Hepatocyte (in vitro differentiated cells): ENCODE measurements around the gene ZNF423. TPM values are rescaled to one million over a fixed set of nuclear protein-coding genes. Genes with fewer than 3 reads are reported as not detected.

ENCODE experiments used
- DNase-seq: peaks from one replicate; pipeline ENCODE4 v3.0.0-alpha.2; 2016; ENCODE audit warnings: low spot score
- H2AFZ ChIP-seq: fragments of 200-600 bp; sonication (generic); 2 replicates; pipeline ENCODE4 v1.6.0; 2016; ENCODE audit warnings: antibody characterized with exemption, mild to moderate bottlenecking
- H3K27ac ChIP-seq: fragments of 200-600 bp; sonication (generic); 2 replicates; pipeline ENCODE4 v1.5.1; 2016; ENCODE audit warnings: mild to moderate bottlenecking
- H3K27me3 ChIP-seq: fragments of 200-600 bp; sonication (generic); 2 replicates; pipeline ENCODE4 v1.6.1; 2016
- H3K36me3 ChIP-seq: fragments of 200-600 bp; sonication (generic); replicated peaks from 2 replicates; pipeline ENCODE4 v1.5.1; 2016; ENCODE audit warnings: low read depth; ENCODE audit not compliant: insufficient read depth
- H3K4me1 ChIP-seq: fragments of 200-600 bp; sonication (generic); 2 replicates; pipeline ENCODE4 v1.5.1; 2016; ENCODE audit warnings: mild to moderate bottlenecking, moderate library complexity; ENCODE audit not compliant: insufficient read depth
- H3K4me2 ChIP-seq: fragments of 200-600 bp; sonication (generic); 2 replicates; pipeline ENCODE4 v1.6.0; 2016
- H3K4me3 ChIP-seq: fragments of 200-600 bp; sonication (generic); 2 replicates; pipeline ENCODE4 v1.5.1; 2016; ENCODE audit warnings: mild to moderate bottlenecking
- H3K79me2 ChIP-seq: fragments of 200-600 bp; sonication (generic); 2 replicates; pipeline ENCODE4 v1.6.0; 2017; ENCODE audit warnings: mild to moderate bottlenecking
- H3K9me2 ChIP-seq: fragments of 200-600 bp; sonication (generic); replicated peaks from 2 replicates; pipeline ENCODE4 v1.6.0; 2017; ENCODE audit warnings: mild to moderate bottlenecking; ENCODE audit not compliant: insufficient read depth
- H3K9me3 ChIP-seq: fragments of 200-600 bp; sonication (generic); 2 replicates; pipeline ENCODE4 v1.5.1; 2016; ENCODE audit warnings: low read depth, mild to moderate bottlenecking
- H4K20me1 ChIP-seq: fragments of 200-600 bp; sonication (generic); 2 replicates; pipeline ENCODE4 v1.6.0; 2016; ENCODE audit warnings: mild to moderate bottlenecking; ENCODE audit not compliant: insufficient read depth, poor library complexity, severe bottlenecking
- CTCF ChIP-seq: fragments of 200-600 bp; sonication (generic); IDR thresholded peaks from 2 replicates; pipeline ENCODE4 v1.5.1; 2016; ENCODE audit warnings: antibody characterized with exemption, mild to moderate bottlenecking; ENCODE audit not compliant: poor library complexity
- EZH2 ChIP-seq: fragments of 200-600 bp; sonication (generic); IDR thresholded peaks from 2 replicates; pipeline ENCODE4 v1.6.1; 2016; ENCODE audit warnings: antibody characterized with exemption, mild to moderate bottlenecking, borderline replicate concordance
- EZH2phosphoT487 ChIP-seq: fragments of 200-600 bp; sonication (generic); IDR thresholded peaks from one replicate; pipeline ENCODE4 v1.6.1; 2018; ENCODE audit warnings: antibody characterized with exemption, mild to moderate bottlenecking, low read depth, moderate library complexity; ENCODE audit not compliant: unreplicated experiment, severe bottlenecking
- WGBS: methylation state at CpG from one replicate; pipeline ENCODE4 v1.1.6; 2016; ENCODE audit warnings: low lambda C conversion rate; ENCODE audit errors: missing lambda C conversion rate; 5-methylcytosine and 5-hydroxymethylcytosine counted together
- polyA plus RNA-seq: library from polyadenylated mRNA; unstranded; fragments of >200 nt; fragmentation: Nextera tagmentation; extraction: Ambion mirVana; gene quantifications from 2 replicates; pipeline ENCODE4 v1.2.1, GENCODE V29; 2016
- total RNA-seq: library from RNA; depleted of rRNA; stranded (reverse); fragments of >200 nt; gene quantifications from 2 replicates; pipeline ENCODE4 v1.2.3, GENCODE V29; 2014

The ZNF423 gene
- total and polyA plus RNA-seq, 2 experiments from 2014 or later, result 9.6 to 11.8 TPM

DNA sequence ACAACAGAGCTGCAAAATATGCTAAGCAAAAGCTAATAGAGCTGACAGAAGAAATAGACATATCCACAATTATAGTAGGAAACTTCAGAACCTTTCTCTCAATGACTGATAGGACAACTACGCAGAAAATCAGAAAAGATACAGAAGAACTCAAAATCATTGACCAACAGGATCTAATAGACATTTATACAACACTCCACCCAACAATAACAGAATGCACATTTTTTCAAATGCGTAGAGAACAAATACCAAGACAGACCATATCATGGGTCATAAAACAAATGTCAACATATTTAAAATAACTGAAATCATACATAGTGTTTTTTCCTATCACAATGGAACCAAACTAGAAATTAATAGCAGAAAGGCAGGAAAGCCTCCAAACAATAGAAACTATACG, 244.9 kb downstream of the ZNF423 start:
- no peak for DNase-seq
- 71% methylated on average over 3 of the region's 3 CpGs for WGBS
- Histone ChIP-seq H3K27me3 (no peaks in the 10 kb centered on the region), H3K4me3 (no peak overlapping the region), H3K36me3 (no peaks in the 10 kb centered on the region), H3K9me2 (no peaks in the 10 kb centered on the region), H3K79me2 (no peaks in the 10 kb centered on the region), H4K20me1 (no peaks in the 10 kb centered on the region), H3K27ac (no peak overlapping the region), H2AFZ (no peak overlapping the region), H3K4me1 (peaks cover 7% of the 10 kb centered on the region), H3K4me2 (no peak overlapping the region), H3K9me3 (no peaks in the 10 kb centered on the region)
- TF ChIP-seq CTCF, result no peak
- no peak for TF ChIP-seq EZH2
- TF ChIP-seq EZH2phosphoT487, result no peak

- no peak overlapping the region for H3K4me3 ChIP-seq
- DNase-seq, result peak; percentile 60
- no peaks in the 10 kb centered on the region for H3K9me3 ChIP-seq
- H3K79me2 ChIP-seq, result no peaks in the 10 kb centered on the region
- 74% methylated on average over 5 of the region's 5 CpGs for WGBS
- TF ChIP-seq CTCF (peak; percentile 53), EZH2 (no peak)
- no peaks in the 10 kb centered on the region for H3K9me2 ChIP-seq
- H3K27ac ChIP-seq, result no peak overlapping the region
- H3K4me2 ChIP-seq, result no peak overlapping the region
- H3K36me3 ChIP-seq, result no peaks in the 10 kb centered on the region
- H3K4me1 ChIP-seq, result peaks cover 7% of the 10 kb centered on the region
- no peak overlapping the region for H2AFZ ChIP-seq
- no peaks in the 10 kb centered on the region for H3K27me3 ChIP-seq
- H4K20me1 ChIP-seq, result no peaks in the 10 kb centered on the region
These were observed 247.1 kb downstream of the ZNF423 start for GRCh38 chr16:49608779-49609178.

- no peak overlapping the region for H3K27ac ChIP-seq
These were observed 247.8 kb downstream of the ZNF423 start for GRCh38 chr16:49608098-49608497.

More at GRCh38 chr16:49608098-49608497, 247.8 kb downstream of the ZNF423 start:
- no peaks in the 10 kb centered on the region for H3K9me3 ChIP-seq
- H3K36me3 ChIP-seq, result no peaks in the 10 kb centered on the region
- no peak overlapping the region for H2AFZ ChIP-seq
- 21% methylated on average over 5 of the region's 5 CpGs for WGBS
- no peak overlapping the region for H3K4me3 ChIP-seq
- H3K4me1 ChIP-seq, result peaks cover 7% of the 10 kb centered on the region
- H4K20me1 ChIP-seq, result no peaks in the 10 kb centered on the region
- no peaks in the 10 kb centered on the region for H3K9me2 ChIP-seq
- no peaks in the 10 kb centered on the region for H3K79me2 ChIP-seq
- peak; percentile 43 for DNase-seq
- H3K4me2 ChIP-seq, result no peak overlapping the region
- H3K27me3 ChIP-seq, result no peaks in the 10 kb centered on the region
- no peak for TF ChIP-seq EZH2
- TF ChIP-seq EZH2phosphoT487, result no peak
- TF ChIP-seq CTCF, result no peak
